Central memory CD4-positive, alpha-beta T cell (primary cell): ENCODE data around the gene SOX5.

Experiments used
- DNase-seq: peaks from one replicate; pipeline ENCODE4 v3.0.0; 2022

SOX5 gene

DNA sequence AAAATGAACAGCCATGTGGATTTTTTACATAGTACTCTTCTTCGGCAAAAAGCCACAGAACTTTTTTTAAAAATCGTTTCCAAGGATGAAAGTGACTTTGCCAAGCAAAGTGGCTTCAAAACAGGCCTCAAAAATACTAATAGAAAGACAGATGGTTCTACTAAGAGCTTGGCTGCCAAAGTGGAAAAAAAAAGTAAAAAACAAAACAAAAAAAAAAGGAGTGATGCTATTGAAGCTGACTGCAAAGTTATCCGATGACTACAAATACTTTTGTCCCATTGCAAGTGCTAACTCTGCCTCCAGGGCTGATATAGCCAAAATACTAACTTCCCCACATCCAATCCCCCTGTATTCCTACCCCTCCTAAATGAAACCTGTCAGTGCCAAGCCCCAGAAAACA lies 277.6 kb downstream of the SOX5 start:
- DNase-seq, result no peak

DNA sequence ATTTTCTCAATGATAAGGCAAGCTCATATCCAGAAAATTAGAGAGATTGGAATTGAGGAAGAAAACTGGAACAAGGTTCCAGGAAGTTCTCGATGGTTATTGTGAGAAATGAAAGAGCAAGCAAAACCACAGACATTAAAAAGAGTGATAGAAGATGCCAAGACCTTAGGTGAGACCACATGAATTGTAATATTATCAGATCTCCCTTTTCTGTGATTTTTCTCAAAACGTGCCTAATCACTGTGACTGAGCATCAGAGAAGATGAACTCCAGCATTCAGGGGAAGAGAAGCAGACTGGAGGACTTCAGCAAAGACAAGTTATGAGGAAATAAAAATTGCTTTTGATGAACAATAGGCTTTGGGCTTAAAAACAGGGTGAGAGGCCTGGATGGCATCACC lies 278.8 kb downstream of the SOX5 start:
- DNase-seq, result no peak

DNA sequence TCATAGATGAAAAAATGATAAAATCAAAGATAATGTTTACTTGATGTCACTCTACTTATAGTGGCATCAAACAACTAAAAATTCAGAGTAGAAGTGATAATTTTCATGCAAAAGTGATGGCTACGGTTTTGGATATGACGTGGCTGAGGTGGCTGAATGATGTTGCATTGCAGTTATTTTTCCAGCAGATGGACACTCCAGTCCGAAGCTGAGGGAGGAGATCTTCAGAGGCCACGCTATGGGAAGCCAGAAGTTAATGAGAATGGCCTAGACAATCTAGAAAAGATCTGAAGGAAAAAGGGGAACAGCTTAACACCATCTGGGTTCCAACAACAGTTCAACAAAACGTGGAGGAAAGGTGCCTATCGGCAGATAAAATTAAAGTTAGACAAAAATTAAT lies 279.8 kb downstream of the SOX5 start:
- DNase-seq, result no peak

DNA sequence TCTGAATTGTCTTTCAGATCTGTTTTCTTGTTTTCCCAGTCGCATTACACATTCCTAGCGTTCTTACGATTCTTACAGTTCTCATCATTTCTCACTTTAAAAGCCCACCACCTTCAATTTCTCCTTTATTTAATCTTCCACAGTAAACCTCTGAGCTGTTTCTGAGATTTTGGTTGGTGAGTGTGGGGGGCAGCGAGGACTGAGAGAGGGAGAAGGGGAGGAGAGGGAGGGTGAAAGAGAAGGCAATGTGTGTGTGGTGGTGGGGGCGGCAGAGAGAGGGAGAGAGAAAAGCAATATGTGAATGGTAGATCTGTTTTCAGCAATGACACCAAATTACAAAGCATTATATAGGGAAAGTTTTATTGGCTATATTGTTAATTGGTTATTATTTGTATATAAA lies 282.6 kb downstream of the SOX5 start:
- no peak for DNase-seq

DNA sequence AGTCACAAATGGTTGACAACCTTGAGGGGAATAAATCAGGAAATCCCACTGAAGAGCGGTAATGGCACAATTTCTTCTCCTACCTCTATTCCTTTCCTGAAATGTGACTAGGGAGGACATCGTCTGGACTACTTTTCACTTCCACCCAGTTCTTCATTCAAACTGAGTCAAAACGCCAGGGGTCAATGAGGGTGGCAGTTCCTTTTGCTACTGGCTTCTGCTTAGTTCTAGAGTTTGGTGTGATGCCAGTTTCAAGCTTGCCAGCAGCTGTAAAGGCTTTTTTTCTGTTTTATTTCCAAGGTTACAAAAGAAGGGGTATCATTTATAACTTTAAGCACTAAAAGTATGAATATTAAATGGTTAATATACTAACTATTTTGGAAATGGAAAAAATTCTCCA lies 286.5 kb downstream of the SOX5 start:
- DNase-seq, result no peak

DNA sequence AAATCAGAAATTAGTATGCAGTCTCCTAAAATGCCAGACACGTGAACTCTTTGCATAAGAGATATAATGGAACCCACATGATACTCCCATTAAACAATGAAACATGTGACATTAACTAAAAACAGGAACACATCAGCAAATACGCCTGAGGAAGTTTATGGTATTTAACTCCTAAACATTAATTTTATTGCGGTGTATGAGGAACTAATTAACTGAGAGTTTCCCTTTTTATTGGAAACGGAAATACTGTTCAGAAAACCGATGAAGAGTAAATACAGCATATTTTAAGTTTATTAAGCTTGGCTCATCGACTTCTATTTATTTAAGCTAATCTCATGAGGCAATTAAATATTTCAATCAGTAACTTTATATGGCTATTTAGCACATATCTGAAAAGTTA lies 290.3 kb downstream of the SOX5 start:
- no peak for DNase-seq

DNA sequence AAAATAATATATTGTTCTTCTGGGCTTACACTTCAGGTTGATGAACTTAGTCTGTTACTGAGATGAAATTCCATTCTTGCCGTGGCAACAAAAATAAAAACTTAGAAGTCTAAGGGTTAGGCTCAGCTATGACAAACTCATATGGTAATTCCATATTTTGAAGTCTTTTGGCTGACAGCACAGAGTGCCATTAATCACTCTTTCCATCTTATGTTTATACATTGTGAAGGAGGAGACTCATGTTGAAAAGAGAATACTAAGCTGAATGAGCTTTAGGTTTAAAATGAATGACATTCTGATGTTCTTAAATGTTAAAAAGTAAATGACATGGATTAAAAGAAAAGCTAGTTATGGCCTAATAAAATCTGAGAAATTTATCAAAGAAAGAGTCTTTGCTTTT lies 291.9 kb downstream of the SOX5 start:
- no peak for DNase-seq

DNA sequence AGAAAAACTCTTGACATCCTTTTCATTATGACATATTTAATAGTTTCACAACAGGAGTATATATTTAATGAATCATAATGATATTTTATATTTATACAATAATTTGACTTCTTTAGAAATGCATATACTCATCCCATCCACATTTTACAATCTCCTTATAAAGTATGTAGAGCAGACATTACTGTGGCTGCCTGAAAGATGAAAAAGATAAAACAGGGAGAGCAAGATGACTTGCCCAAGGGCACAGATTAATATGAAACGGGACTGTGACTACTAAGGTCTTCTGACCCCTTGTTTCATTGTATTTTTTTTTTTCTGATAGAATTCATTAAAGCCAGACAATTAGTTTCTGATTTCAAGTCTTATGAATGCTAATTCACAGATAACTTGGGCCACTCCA lies 293.6 kb downstream of the SOX5 start:
- no peak for DNase-seq

DNA sequence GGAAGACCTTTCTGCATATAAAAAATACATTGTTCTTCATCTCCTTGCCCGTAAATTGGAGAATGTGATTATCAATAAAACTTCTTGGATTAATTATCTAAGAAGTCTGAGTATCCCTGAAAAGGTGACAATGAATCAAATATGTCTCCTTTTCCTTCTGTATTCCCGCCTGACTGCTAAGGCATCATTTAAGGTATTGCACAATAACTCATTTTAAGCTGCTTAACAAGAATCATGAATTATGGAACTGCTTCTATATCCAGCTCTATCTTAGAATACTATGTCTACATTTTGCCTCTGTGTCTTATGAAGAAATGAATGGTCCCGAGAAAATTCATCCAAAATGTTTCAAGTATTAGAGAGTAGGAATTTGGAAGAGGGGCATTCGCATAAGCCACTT lies 294.4 kb downstream of the SOX5 start:
- DNase-seq, result no peak

DNA sequence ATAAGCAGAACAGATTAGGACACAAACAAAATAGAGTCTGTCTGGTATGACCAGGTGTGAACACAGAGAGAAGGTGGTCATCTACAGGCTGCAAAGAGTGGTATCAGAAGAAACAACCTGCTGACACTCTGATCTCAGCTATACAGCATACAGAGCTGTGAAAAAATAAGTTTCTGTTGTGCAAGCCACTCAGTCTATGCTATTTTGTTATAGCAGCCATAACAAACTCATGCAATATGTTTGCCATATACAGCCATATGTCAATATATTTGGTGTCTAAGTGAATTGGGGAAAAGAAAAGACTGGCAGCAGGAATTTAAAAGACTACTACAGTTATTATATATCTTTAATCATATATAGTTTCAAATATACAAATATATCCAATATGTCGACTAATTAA lies 300.9 kb downstream of the SOX5 start:
- no peak for DNase-seq

DNA sequence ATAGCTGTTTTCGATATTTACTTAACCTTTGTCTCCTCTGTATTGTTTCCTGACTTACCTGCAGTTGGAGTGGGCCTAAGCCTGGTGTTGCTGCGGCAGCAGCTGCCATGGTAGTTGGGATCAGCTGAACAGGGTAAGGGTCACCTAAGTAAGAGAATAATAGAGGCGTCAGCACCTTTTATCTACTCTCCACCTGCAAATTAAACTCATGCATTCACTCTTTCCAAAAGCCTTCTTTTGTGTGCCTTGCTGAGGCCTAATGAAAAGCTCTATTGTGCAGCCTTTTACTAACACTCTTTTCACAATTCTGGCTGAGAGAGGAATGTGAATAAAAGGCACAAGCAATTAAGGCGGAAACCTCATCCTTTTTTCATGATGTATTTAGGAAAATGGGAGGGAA lies 308.7 kb downstream of the SOX5 start:
- no peak for DNase-seq

DNA sequence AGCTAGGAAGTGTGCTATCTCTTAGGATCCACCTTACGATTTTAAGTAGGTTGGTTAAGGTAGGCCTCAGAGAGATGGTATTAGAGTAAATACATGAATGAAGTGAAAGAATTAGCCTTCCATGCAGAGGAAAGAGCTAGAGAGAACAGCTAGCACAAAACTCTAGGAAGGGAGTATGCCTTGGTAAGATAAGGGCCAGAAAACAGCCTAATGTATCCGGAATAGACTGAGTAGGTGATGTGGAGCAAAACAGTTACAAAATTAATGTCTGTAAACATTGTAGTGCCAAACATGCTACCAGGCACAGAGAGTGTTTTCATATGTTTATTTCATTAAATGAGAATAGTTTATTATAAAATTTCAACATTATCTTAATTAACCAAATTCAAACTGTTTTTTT lies 315.1 kb downstream of the SOX5 start:
- DNase-seq, result no peak

DNA sequence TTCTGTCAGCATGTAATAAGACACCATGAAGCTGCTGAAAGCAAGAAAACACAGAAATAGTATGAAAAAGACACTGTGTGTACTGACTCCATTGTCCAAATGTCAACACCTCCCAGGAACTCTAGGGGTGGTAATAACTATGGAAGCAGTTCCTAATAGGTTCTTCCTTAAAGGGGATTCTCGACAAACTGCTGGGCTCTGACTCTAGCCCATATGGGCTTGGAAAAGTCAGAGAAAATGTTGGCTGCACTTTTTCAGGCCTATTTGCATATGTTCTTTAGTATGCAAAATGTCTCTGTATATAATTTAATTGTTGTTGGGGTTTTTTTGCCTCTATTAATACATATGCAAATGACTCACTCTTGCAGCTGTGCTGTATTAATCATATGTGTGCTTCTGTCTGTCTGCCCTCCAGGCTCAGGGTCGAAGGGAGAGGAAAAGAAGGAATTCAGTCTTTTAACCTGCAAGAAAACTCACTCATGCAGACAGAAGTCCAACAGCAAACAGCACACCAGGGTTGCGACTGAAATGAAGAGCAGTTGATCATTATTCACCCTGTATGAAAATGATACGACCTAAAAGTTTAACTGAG lies 317.6 kb downstream of the SOX5 start:
- no peak for DNase-seq

DNA sequence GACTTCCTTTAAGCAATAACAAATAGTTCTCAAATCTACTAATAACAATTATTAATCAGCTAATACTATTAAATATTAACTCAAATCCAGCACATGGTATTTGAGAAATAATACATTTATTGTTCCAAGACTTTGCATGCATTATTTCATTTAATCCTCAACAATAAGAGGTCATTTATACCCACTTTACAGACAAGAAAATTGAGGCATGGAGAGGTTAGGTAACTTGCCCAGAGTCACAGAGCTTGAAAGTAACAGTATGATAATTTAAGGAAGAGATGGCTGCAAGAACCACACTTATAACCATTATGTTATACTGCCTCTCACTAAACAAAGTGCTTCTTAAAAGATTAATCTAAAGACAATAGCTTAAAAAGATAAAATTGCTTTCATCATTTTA lies 318.9 kb downstream of the SOX5 start:
- no peak for DNase-seq

DNA sequence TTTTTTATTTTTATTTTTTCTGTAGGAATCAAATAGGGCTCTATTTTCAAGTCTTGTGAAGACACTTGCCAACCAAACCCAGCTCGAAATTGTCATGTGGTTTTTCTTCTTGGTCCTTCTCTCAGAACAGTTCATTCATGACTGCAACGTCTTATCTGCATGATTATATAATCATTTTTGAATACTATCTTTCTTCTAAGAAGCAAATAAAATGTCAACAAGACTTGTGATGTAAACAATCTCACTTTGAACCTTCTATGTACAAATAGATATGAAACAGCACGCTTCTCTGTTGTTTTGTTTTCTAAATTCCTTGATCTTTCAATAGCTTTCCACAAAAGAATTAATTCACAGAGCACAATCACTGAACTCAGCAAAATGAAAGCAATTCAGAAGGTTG lies 320.7 kb downstream of the SOX5 start:
- DNase-seq, result no peak

DNA sequence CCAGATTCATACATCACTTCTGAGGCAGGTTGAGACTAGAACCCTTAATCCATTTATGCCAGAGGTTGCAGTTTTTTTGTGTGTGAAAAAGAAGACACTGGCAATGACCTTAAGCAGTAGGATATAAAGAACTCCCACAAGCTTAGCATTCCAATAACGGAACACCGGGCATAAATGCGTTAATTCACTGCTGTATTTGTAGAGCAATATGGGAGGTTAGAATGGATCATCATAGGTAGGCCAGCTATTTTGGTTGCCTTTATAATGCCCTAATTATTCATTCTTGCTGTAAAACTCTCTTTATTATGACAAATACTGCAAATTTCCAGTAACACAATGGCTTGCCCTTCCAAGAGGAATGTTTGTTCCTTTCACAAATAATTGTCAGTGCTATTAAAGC lies 322.7 kb downstream of the SOX5 start:
- DNase-seq, result no peak

DNA sequence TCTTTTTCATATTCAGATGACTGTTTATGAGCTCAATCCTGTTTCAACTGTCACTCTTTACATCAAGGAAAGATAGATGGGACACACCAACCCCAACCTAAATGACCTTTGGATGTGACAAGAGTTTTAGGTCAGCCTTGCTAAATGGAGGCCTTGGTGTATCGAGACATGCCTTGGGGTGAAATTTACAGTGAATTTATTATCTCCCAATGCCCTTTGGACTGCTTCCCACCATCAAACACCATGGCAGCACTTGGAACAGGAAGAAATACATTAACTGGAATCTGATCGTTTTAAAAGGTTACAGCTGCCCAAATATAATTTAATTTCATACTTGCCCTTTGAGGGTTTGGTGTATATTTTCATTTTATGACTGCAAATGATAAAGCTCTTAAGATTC lies 327.6 kb downstream of the SOX5 start:
- no peak for DNase-seq

DNA sequence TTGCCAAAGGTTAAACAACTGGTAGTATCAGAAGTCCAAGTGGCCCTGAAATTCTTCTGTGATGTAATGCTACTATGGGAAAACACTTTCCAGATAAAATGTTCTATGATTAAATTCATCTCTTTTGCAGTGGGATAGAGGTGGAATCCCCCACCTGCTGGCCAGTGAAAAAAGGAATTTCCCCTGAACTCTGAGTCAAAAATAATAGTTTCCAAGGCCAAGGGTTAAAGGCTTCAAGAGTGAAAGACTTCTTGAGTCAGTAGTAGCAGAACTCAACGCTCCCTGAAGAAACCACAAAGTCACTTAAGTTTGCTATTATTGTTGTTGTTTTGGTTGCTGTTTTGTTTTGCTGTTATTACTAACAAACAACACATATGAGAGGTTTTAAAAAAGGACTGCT lies 330.8 kb downstream of the SOX5 start:
- no peak for DNase-seq

DNA sequence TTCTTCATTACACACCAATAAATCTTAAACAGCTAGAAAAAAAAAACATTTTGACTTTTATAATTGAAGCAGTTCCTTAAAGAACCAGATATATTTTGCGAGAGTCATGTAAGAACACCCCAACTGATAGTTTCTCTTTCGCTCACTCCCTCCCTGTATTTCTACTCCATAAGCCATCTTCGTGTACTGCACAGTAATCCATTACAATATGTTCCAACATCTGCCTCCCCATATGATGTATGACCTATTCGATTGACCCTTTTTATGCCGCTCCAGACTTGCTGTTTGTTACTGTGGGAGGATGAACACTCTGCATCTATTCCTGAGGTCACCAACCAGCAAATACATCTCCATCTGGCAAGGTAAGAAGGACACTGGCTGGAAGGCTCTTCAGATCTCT lies 331.7 kb downstream of the SOX5 start:
- DNase-seq, result no peak

DNA sequence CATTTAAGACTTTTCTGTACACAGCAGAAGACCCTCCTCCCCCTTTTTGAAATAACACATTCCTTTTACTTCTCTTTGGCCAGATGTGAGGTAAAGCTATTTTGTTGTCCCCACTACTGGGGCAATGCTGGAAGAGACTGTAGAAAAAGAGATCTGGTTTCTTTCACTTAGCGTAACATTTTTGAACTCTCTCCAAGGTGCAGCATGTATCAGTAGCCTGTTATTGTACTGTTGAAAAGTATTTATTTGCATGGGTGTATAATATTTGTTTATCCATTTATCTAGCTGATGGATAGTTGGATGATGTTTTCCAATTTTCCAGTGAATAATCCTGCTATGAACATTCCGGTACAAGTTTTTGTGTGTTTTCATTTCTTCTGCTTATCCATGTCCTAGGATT lies 335.2 kb downstream of the SOX5 start:
- no peak for DNase-seq

DNA sequence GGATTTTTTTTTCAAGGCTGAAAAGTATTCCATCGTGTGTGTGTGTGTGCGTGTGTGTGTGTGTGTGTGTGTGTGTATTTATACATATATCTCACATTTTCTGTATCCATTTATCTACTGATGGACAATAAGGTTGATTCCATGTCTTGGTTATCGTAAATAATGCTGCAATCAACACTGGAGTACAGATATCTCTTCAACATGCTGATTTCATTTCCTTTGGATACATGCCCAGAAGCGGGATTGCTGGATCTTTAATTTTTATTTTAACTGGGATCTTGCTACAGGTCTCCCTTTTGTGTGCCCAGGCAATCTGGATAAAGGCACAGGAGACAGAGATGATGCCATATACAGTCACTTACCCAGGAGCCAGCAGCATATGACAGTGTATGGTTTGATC lies 338.1 kb downstream of the SOX5 start:
- no peak for DNase-seq

DNA sequence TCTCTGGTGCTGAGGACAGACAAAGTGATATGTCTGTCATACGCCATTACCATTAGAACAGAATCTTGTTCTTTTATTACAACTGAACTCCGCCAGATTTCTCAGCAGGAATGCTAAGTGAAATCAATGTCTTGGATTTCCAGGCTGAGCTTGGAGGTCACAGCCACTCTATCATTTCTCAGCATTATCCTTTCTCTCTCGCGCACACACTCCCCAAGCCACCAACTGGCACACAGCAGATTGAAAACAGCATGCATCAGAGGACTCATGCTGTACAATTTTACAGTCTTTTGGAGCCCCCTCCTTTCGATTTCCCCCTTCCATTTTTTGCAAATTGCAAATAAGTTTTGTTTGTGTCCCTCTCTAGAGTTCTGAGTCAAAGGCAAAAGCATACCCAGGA lies 348.6 kb downstream of the SOX5 start:
- DNase-seq, result no peak

DNA sequence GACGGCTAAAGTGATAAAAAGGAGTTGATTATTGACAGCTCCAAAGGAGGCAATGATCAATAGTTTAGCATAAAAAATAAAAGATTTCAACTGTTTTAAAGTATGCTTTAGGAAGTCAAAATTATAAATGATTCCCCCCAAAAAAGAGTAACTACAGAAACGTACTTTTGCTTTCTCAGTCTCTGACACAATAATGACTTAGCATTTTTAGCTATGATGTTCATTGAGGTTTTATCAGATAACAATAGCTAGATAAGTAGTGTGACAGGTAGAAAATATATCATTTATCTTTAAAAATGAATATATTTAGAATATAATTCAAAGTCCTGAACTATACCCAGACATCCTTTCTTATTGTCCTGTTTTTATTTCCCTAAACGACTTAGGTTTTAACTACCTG lies 352.9 kb downstream of the SOX5 start:
- DNase-seq, result no peak

DNA sequence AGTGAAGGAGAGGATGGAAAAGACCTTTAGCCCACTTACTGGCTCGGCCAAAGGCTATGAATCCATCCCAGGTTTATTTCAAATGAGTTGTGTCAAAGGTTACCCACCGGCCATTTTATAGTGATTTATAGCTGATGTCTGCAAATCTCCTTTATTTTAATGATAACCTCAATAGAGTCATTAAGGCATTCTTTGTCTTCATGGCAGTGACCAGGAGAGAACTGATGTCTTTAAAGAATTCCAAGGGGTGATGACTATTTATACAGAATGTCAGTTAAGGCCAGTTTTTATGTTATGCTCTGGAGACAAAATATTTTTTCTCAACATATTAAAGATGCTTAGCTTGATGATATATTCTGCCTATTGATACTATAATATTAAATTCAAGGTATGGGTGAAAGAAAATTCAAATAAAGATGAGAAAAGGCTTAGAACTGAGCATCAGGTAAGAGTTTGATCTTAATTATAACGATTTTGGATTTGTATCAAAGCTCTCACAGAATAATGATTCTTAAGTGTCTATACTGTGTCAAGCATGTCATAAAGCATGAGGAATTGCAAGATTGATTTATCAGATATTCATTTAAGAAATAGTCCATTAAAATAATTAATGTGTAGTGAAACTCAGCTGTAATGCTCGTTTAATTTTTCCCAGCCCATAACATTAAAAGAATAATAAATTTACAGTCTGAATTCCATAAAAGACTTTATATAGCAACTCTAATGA lies 361.5 kb downstream of the SOX5 start:
- no peak for DNase-seq

DNA sequence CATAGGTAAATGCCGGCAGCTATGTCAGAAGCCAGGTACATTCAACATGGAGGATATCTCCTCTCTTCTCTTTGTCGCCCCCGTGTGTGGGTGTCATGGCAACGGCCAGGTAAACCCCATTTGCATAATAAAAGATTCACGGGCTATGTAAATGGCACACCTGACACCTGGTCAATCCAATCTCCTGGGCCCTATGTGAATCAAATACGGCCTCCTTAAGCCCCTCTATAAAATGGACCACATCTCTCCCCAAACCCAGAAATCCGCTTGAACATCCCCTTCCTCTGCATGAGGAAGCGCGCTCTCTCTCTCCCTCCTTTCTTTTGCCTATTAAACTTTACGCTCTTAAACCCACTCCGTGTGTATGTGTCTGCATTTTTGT lies 363.7 kb downstream of the SOX5 start:
- DNase-seq, result no peak
